Vagina (tissue), 2 donors: Measurements from ENCODE around the gene CNTNAP5.

ENCODE experiments used
- POLR2A ChIP-seq, 2 donors: fragments of 450-650 bp; IDR thresholded peaks; one replicate each; pipeline ENCODE4 v1.6.1; 2017; ENCODE audit warnings: antibody characterized with exemption in 2 of 2, mild to moderate bottlenecking in 2 of 2, moderate library complexity in 2 of 2
- POLR2AphosphoS5 ChIP-seq, 2 donors: sonication (generic); formaldehyde crosslinking; IDR thresholded peaks; one replicate each; pipeline ENCODE4 v1.9.0; 2017; ENCODE audit warnings: antibody characterized with exemption in 2 of 2, mild to moderate bottlenecking in 2 of 2, low read depth in 1 of 2; ENCODE audit not compliant: insufficient read depth in 1 of 2
- TF ChIP-seq, protein P1 (sequence below), 3 experiments: fragments of 450-650 bp in 2 of 3; fragments of 200-600 bp in 1 of 3; sonication (generic) in 1 of 3; IDR thresholded peaks; one replicate each; pipeline ENCODE4 v1.5.1; 2017 to 2019; ENCODE audit warnings: antibody characterized with exemption in 3 of 3, mild to moderate bottlenecking in 2 of 3, moderate library complexity in 2 of 3

DNA sequence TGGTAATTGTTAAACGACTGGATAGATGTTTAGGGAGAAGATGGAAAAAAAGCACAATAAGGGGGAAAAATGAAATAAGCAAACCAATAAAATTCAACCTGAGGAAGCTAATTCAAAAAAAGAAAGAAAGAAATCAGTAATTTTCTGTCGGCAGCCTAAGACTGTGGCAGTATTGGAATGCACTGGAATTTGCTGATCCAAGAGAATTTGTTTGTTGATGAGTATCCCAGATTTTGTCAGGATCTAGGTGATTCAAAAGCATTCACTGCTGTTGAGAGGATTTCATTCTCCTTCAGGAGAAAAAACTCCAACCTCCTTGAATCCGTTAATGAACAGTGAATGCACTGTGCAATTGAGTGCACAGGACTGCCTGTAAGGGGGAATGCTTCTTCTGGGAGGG lies 546.7 kb downstream of the CNTNAP5 start:
- TF ChIP-seq POLR2A (IDR thresholded peaks at IDR 0.05) (no peak), POLR2AphosphoS5 (IDR thresholded peaks at IDR 0.05; ENCODE audit: insufficient read depth in 1 of 2, low read depth in 1 of 2) (no peak)
- TF ChIP-seq, protein P1, sequence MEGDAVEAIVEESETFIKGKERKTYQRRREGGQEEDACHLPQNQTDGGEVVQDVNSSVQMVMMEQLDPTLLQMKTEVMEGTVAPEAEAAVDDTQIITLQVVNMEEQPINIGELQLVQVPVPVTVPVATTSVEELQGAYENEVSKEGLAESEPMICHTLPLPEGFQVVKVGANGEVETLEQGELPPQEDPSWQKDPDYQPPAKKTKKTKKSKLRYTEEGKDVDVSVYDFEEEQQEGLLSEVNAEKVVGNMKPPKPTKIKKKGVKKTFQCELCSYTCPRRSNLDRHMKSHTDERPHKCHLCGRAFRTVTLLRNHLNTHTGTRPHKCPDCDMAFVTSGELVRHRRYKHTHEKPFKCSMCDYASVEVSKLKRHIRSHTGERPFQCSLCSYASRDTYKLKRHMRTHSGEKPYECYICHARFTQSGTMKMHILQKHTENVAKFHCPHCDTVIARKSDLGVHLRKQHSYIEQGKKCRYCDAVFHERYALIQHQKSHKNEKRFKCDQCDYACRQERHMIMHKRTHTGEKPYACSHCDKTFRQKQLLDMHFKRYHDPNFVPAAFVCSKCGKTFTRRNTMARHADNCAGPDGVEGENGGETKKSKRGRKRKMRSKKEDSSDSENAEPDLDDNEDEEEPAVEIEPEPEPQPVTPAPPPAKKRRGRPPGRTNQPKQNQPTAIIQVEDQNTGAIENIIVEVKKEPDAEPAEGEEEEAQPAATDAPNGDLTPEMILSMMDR (IDR thresholded peaks at IDR 0.05), result no peak
